CD4-positive, alpha-beta T cell treated with Interferon gamma for 1 hour (primary cell): ENCODE measurements around the gene ANP32B.
"Not testable (repeated sequence)": the region's sequence is repeated elsewhere in the genome, so short reads cannot be mapped to it uniquely, and the experiment has no call there.

Experiments used
- DNase-seq: peaks from one replicate; pipeline ENCODE4 v3.0.0-alpha.2; 2020

ANP32B gene

GRCh38 chr9:97996676-97997075 lies 13.5 kb downstream of the ANP32B start:
- not testable (repeated sequence) for DNase-seq

GRCh38 chr9:97997330-97998276 lies 14.5 kb downstream of the ANP32B start:
- no peak for DNase-seq

- no peak for DNase-seq
These were observed 19.7 kb downstream of the ANP32B start for GRCh38 chr9:98002808-98003207.

- no peak for DNase-seq
These were observed 23.1 kb downstream of the ANP32B start for GRCh38 chr9:98006127-98006796.

DNA sequence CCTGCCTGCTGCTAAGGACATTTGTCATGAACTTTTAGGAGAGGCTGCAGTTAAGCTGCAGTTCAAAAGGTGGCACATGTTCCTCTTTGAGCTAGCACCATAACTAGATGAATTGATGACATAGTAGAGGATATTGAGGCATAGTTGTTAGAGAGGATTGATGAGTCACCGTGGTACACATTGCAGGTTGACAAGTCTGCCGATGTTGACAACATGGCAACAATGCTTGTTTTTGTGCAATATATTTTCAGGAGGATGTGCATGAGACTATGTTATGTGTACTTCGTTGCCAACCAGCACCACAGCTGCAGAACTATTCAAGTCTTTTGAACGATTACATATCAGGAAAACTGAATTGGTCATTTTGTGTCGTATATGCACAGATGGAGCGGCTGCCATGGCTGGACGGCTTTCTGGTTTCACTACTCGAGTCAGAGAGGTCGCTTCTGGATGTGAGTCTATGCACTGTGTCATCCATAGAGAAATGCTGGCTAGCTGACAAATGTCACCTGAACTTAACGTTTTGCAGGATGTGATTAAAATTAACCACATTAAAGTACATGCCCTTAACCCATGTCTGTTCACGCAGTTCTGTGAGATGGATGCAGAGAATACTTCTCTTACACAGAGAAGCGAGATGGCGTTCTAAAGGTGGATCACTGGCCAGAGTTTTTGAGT lies 24.2 kb downstream of the ANP32B start:
- DNase-seq = no peak

- no peak for DNase-seq
These were observed 25.6 kb downstream of the ANP32B start for GRCh38 chr9:98008764-98009163.

GRCh38 chr9:98009437-98009836 lies 26.3 kb downstream of the ANP32B start:
- DNase-seq = no peak

- no peak for DNase-seq
These were observed 26.8 kb downstream of the ANP32B start for GRCh38 chr9:98009936-98010335.

DNA sequence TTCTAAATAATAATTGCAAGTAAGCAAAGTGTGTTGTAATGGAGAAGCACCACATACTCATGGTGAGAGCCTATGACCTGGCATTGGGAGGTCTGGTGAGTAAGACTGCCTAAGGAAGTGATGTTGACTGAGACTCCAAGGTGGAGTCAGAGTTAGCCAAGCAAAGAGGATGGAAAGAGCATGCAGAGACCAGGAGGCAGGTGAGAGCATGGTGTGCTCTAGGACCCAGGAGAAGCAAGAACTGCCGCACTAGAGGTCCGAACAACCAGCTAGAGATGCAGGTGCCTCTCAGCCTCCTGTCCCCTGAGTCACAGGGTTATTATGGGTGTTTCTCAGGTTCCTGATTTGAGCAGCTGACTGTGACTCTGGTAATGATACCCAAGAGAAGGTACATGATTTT lies 27.3 kb downstream of the ANP32B start:
- DNase-seq = peak; percentile 17

GRCh38 chr9:98011122-98011521 lies 28.0 kb downstream of the ANP32B start:
- no peak for DNase-seq

DNA sequence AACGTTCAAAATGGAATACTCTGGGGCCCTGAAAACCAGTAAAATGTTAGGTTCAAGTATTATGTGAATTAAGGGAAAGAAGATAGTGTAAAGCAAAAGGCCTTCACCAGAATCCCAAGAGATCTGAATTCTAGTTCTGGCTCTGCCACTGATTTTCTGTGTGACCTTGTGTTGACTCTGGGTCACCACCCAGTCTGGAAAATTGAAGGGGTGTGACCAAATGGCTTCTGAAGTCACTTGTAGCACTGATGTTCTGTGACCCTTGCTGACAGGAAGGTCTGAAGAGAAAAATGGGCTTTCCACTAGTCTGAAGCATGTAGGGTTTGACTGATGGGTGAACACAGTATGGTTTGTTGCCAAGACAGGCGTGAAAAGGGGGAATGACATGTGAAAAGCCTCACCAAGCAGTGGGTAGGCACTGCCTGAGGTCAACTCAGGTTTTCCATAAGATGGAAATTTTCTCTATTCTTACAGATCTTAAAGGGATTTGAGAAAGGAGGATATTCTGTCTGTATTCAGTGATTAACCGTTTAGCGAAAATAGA lies 33.1 kb downstream of the ANP32B start:
- DNase-seq = no peak

GRCh38 chr9:98017306-98017705 lies 34.2 kb downstream of the ANP32B start:
- DNase-seq = no peak

DNA sequence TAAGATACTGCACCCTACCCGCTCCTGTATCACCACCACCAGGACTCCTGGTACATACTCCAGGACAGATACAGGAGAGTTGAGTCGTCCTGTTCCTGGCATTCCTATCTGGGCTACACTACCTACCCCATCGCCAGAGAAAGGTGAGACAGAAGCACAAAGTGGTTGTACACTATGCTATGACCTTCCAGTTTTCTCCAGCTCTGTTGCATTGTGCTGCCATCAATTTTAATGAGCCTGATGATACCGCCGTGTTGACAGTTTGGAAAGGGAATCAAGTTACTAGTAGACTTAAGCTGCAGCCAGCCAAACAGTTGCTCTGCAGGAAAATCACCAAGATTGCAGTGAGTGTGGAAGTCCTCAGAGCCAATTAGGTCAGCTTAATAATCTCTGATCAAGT lies 35.2 kb downstream of the ANP32B start:
- no peak for DNase-seq

DNA sequence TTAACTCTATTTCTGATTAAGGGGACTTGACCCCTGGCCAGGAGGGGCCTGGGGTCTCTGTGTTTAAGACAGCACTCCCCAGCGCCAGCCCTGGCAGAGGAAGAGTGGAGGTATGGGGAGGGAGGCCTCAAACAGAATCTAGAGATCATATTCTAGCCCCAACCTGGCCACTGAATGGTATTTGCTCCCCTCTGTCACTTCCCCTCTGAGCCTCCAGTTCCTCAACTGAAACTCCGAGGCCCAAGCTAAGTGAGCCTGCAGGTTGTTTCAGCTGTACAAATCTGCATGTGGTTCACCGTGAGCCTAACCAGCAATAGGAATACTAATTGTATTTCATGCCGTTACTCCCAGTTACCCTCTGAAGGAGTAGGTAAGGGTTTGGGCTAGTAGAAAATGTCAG lies 36.0 kb downstream of the ANP32B start:
- DNase-seq = no peak

GRCh38 chr9:98019869-98020268 lies 36.7 kb downstream of the ANP32B start:
- DNase-seq = not testable (repeated sequence)

DNA sequence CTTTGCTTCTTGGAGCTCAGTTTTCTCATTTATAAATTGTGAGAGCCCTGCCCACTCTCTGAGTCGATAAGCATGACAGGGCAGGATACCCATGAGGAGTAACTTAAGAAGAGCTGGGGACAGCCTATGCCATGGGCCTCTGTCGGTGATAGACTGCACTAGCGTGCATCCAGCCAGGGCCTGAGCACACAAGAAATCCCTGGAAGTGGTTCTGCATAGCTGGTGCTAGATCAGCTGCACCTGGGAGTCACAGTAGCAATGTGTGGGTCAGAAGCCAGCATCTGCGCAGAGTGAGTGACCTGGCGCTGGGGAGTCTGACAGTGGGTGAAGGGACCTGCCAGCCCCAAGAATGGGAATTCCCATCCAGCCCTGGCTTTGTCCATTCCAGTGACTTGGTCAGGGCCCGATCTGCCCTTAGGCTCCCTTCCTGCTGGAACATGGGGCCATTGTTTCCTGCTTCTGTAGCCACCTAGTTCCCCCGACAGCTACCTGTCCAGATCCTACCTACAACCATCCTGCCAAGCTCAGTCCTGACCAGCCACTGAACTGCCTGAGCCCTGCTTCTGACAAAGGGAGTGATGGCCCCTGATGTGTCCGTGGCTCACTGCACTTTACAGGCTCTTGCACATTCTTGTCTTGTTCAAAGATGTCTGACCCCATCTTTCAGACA lies 37.5 kb downstream of the ANP32B start:
- no peak for DNase-seq

DNA sequence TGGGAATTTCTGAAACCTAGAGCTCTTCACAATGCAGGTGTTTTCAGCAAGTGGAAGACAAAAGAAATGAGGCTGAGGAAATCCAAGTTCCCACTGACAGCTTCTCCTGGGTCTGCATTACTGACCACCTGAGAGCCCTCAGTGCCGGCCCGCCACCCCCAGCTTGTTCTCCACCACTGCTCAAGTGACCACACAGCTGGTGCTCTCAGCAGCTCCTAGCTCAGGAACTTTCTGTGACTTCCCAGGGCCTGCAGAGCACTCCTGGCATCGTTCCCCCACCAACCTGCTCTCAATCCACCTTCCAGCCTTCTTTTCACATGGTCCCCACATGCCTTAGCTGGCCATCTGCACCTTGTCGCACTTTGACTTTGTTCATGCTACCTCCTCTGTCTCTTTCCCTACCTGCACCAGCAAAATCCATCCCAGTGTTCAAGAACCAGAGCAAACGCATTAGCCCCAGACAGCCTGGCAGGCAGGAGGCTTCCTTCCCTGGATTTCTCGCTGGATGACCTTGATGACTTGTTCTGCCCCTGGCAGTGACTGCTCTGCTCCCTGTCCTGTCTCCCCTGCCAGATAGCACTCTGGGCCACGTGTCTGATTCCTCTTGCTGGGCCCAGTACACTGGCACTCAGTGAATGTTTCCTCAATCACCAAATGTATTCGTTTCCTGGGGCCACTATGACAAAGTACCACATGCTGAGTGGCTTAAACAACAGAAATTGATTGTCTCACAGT lies 38.3 kb downstream of the ANP32B start:
- no peak for DNase-seq

GRCh38 chr9:98022447-98022846 lies 39.3 kb downstream of the ANP32B start:
- no peak for DNase-seq

DNA sequence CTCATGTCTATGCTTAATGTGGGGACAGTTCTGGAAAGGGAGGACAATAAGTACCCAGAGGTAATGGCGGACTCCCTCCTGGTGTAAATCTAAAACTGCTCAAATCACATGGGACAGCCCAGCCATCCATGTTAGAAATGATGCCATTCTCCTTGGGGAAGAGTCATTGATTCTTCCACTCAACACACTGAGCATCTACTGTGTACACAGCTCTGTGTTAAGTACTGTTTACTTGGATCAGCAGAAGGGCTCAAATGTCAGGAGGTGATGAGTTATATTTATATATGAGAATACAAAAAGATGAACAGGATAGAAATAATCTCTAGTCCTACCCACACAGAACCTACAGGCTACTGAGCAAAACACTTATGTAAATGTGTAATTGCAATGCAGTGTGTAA lies 41.6 kb downstream of the ANP32B start:
- no peak for DNase-seq

GRCh38 chr9:98031169-98031568 lies 48.0 kb downstream of the ANP32B start:
- no peak for DNase-seq

- no peak for DNase-seq
These were observed 48.8 kb downstream of the ANP32B start for GRCh38 chr9:98031935-98032334.
